SU-DHL-6 (cell line): Measurements from ENCODE around the gene SEPHS1.
"Not testable (repeated sequence)": the region's sequence is repeated elsewhere in the genome, so short reads cannot be mapped to it uniquely, and the experiment has no call there.

Source experiments
- H2AFZ ChIP-seq: fragments of 200-600 bp; sonication (generic); 2 replicates; pipeline ENCODE4 v1.6.1; 2014; ENCODE audit warnings: low read depth, mild to moderate bottlenecking, moderate library complexity, mixed read lengths, antibody characterized with exemption, low read length; ENCODE audit not compliant: severe bottlenecking
- H3F3A ChIP-seq: fragments of 200-600 bp; shearing (Covaris generic); 2 replicates; pipeline ENCODE4 v1.6.0; 2016; ENCODE audit warnings: antibody characterized with exemption, mild to moderate bottlenecking; ENCODE audit not compliant: insufficient read depth
- H3K27ac ChIP-seq: fragments of 200-600 bp; sonication (generic); 2 replicates; pipeline ENCODE4 v1.5.1; 2016; ENCODE audit warnings: low read depth, mild to moderate bottlenecking, low read length, moderate library complexity, mixed read lengths
- H3K27me3 ChIP-seq: fragments of 200-600 bp; sonication (generic), shearing (Covaris generic); 2 replicates; pipeline ENCODE4 v1.6.0; 2014; ENCODE audit warnings: mild to moderate bottlenecking, low read length
- H3K36me3 ChIP-seq: fragments of 200-600 bp; sonication (generic); 2 replicates; pipeline ENCODE4 v1.6.1; 2014; ENCODE audit warnings: mild to moderate bottlenecking, low read length, mixed read lengths
- H3K4me2 ChIP-seq: fragments of 300-600, 200-600 bp; shearing (Covaris generic), sonication (generic); 2 replicates; pipeline ENCODE4 v1.6.0; 2014; ENCODE audit warnings: low read length, low read depth, mild to moderate bottlenecking; ENCODE audit not compliant: poor library complexity, severe bottlenecking
- H3K4me3 ChIP-seq: fragments of 200-600 bp; sonication (generic); 2 replicates; pipeline ENCODE4 v1.5.1; 2014; ENCODE audit warnings: antibody characterized with exemption, low read length, mild to moderate bottlenecking, mixed read lengths; ENCODE audit not compliant: insufficient read depth, poor library complexity, severe bottlenecking
- H3K79me2 ChIP-seq: fragments of 200-600 bp; sonication (generic); 2 replicates; pipeline ENCODE4 v1.6.1; 2014; ENCODE audit warnings: mild to moderate bottlenecking, low read length, moderate library complexity; ENCODE audit not compliant: insufficient read depth
- H3K9ac ChIP-seq: fragments of 200-600 bp; sonication (generic); 2 replicates; pipeline ENCODE4 v1.7.0; 2014; ENCODE audit warnings: mild to moderate bottlenecking, low read length
- H3K9me2 ChIP-seq: fragments of 200-600 bp; sonication (generic); replicated peaks from 2 replicates; pipeline ENCODE4 v1.6.1; 2014; ENCODE audit warnings: low read length; ENCODE audit not compliant: insufficient read depth
- H3K9me3 ChIP-seq: fragments of 200-600 bp; sonication (generic); 2 replicates; pipeline ENCODE4 v1.6.1; 2014; ENCODE audit warnings: low read length, mixed read lengths; ENCODE audit not compliant: insufficient read depth
- H4K20me1 ChIP-seq: fragments of 200-600 bp; sonication (generic); 2 replicates; pipeline ENCODE4 v1.6.1; 2014; ENCODE audit warnings: low read depth, mild to moderate bottlenecking, antibody characterized with exemption, low read length, moderate library complexity, mixed read lengths
- EZH2phosphoT487 ChIP-seq: fragments of 200-600 bp; sonication (generic), shearing (Covaris generic); conservative IDR thresholded peaks from 2 replicates; pipeline ENCODE4 v1.6.1; 2018; ENCODE audit warnings: mild to moderate bottlenecking, antibody characterized with exemption, low read length, moderate library complexity, mixed read lengths
- TF ChIP-seq, protein P1 (sequence below): fragments of 200-600 bp; sonication (generic); IDR thresholded peaks from one replicate; pipeline ENCODE4 v1.5.1; 2017; ENCODE audit warnings: antibody characterized with exemption, mild to moderate bottlenecking, low read length, moderate library complexity; ENCODE audit not compliant: insufficient read depth, poor library complexity, severe bottlenecking

SEPHS1 gene

GRCh38 chr10:13291061-13291460 is 57.0 kb downstream of the SEPHS1 start:
- no peaks in the 10 kb centered on the region for H3K36me3 ChIP-seq
- no peaks in the 10 kb centered on the region for H3F3A ChIP-seq
- no peaks in the 10 kb centered on the region for H4K20me1 ChIP-seq
- no peaks in the 10 kb centered on the region for H3K9me3 ChIP-seq
- H2AFZ ChIP-seq, result no peak overlapping the region
- H3K4me3 ChIP-seq, result no peak overlapping the region
- no peak overlapping the region for H3K27ac ChIP-seq
- no peak overlapping the region for H3K9ac ChIP-seq
- H3K79me2 ChIP-seq, result no peaks in the 10 kb centered on the region
- H3K9me2 ChIP-seq, result no peaks in the 10 kb centered on the region
- no peak overlapping the region for H3K4me2 ChIP-seq
- no peaks in the 10 kb centered on the region for H3K27me3 ChIP-seq
- TF ChIP-seq, protein P1, sequence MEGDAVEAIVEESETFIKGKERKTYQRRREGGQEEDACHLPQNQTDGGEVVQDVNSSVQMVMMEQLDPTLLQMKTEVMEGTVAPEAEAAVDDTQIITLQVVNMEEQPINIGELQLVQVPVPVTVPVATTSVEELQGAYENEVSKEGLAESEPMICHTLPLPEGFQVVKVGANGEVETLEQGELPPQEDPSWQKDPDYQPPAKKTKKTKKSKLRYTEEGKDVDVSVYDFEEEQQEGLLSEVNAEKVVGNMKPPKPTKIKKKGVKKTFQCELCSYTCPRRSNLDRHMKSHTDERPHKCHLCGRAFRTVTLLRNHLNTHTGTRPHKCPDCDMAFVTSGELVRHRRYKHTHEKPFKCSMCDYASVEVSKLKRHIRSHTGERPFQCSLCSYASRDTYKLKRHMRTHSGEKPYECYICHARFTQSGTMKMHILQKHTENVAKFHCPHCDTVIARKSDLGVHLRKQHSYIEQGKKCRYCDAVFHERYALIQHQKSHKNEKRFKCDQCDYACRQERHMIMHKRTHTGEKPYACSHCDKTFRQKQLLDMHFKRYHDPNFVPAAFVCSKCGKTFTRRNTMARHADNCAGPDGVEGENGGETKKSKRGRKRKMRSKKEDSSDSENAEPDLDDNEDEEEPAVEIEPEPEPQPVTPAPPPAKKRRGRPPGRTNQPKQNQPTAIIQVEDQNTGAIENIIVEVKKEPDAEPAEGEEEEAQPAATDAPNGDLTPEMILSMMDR, result no peak
- TF ChIP-seq EZH2phosphoT487, result no peak

DNA sequence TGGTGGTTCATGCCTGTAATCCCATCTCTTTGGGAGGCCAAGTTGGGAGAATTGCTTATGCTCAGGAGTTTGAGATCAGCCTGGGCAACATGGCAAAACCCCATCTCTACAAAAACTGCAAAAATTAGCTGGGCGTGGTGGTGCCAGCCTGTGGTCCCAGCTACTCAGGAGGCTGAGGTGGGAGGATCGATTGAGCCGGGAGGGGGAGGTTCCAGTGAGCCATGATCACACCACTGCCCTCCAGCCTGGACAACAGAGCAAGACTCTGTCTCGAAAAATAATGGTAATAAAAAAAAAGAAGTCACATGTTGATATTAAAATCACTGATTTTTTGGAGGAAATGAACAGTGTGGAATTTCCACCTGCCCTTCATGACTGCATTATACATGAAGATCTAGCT is 64.0 kb downstream of the SEPHS1 start:
- H3K9ac ChIP-seq, result no peak overlapping the region
- H3K79me2 ChIP-seq, result no peaks in the 10 kb centered on the region
- no peak overlapping the region for H3K4me3 ChIP-seq
- H2AFZ ChIP-seq, result no peak overlapping the region
- no peaks in the 10 kb centered on the region for H3K9me2 ChIP-seq
- no peaks in the 10 kb centered on the region for H3K27me3 ChIP-seq
- H3K4me2 ChIP-seq, result no peak overlapping the region
- no peaks in the 10 kb centered on the region for H3F3A ChIP-seq
- TF ChIP-seq EZH2phosphoT487, result no peak
- TF ChIP-seq, protein P1, result no peak
- no peak overlapping the region for H3K27ac ChIP-seq
- no peaks in the 10 kb centered on the region for H3K36me3 ChIP-seq
- no peaks in the 10 kb centered on the region for H3K9me3 ChIP-seq
- H4K20me1 ChIP-seq, result no peaks in the 10 kb centered on the region

DNA sequence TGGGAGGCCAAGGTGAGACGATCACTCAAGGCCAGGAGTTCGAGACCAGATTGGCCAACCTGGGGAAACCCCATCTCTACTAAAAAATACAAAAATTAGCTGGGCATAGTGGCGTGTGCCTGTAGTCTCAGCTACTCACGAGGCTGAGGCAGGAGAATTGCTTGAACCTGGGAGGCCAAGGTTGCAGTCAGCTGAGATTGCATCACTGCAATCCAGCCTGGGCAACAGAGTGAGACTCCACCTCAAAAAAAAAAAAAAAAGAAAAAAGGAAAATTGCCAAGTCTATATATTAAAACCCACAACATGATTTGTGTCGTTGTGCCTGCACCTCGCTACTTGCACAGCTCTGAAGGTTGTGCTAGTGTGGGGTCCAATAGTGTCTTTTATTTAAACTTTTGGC is 65.7 kb downstream of the SEPHS1 start:
- H3K27ac ChIP-seq, H3K4me3 ChIP-seq, H3K79me2 ChIP-seq, H3K4me2 ChIP-seq, H3K9me2 ChIP-seq, H3K27me3 ChIP-seq, H3K9me3 ChIP-seq, H3F3A ChIP-seq, H4K20me1 ChIP-seq, H3K9ac ChIP-seq, H3K36me3 ChIP-seq, H2AFZ ChIP-seq: not testable (repeated sequence)

- H3K79me2 ChIP-seq, result no peaks in the 10 kb centered on the region
- H4K20me1 ChIP-seq, result no peaks in the 10 kb centered on the region
- no peak overlapping the region for H3K27ac ChIP-seq
- H3K9me3 ChIP-seq, result no peaks in the 10 kb centered on the region
- H3K27me3 ChIP-seq, result no peaks in the 10 kb centered on the region
- H3F3A ChIP-seq, result peaks cover 10% of the 10 kb centered on the region
- no peaks in the 10 kb centered on the region for H3K36me3 ChIP-seq
- H3K4me2 ChIP-seq, result no peak overlapping the region
- H3K9me2 ChIP-seq, result no peaks in the 10 kb centered on the region
- H2AFZ ChIP-seq, result no peak overlapping the region
- H3K4me3 ChIP-seq, result no peak overlapping the region
- H3K9ac ChIP-seq, result no peak overlapping the region
- TF ChIP-seq EZH2phosphoT487, result no peak
- TF ChIP-seq, protein P1, result no peak
Measured at GRCh38 chr10:13276749-13277365, 71.2 kb downstream of the SEPHS1 start.

DNA sequence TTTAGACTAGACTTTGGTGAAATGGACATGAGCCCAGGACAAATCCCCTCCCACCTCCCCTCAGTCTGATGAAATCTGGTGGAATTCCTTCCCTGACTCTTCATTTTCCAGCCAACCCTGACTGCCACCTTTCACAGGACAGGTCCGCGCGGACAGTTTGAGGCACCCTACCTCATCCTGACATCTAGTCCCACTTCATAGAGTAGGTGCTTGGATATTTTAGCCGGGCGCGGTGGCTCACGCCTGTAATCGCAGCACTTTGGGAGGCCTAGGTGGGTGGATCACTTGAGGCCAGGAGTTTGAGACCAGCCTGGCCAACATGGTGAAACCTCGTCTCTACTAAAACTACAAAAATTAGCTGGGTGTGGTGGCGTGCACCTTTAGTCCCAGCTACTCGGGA is 71.9 kb downstream of the SEPHS1 start:
- H3F3A ChIP-seq, result peaks cover 13% of the 10 kb centered on the region
- H3K9ac ChIP-seq, H3K4me2 ChIP-seq, H3K27ac ChIP-seq, H3K9me3 ChIP-seq, H3K27me3 ChIP-seq, H4K20me1 ChIP-seq, H3K9me2 ChIP-seq, H3K4me3 ChIP-seq, H3K79me2 ChIP-seq, H3K36me3 ChIP-seq, H2AFZ ChIP-seq: not testable (repeated sequence)
